ENCODE results near the gene TMEM121. TPM values are rescaled to one million over a fixed set of nuclear protein-coding genes. Genes with fewer than 3 reads are reported as not detected.

The TMEM121 gene
- total RNA-seq, 4 donors from 2014 or later = 0.99 to 5.4 (median 4.0) TPM

DNA sequence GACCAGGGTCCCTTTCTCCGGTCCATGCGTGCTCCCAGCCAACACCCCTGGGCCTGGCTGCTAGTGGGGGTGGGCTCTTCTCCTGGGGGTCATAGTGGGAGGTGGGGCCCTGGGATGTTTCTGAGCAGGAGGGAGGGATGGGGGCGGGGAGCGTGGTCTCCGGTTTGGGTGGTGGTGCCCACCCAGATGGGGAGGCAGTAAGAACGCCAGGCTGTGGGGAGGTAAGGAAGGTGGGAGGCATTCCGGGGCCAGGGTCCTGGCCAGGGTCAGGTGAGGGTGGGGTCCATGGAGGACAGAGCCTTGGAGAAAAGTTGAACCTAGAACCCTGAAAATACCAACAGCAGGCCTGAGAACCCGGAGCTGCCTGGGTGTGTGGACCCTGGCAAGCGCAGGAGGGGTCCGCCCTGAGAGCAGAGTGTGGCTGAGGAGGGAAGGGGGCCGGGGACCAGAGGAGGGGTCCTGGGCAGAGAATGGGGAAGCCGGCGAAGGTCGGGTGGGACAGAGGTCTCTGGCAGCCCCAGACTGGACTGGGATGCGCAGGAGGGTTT is 46.1 kb upstream of the TMEM121 start:
- no peak for DNase-seq (ENCODE audit: low spot score in 2 of 2)
- H3K4me3 ChIP-seq (ENCODE audit: low read depth, poor library complexity, severe bottlenecking) = no peak overlapping the region
- intact Hi-C loops (cut with DNase I; ENCODE audit: low total_unique reads) = no loop called here
- TF ChIP-seq, protein P1, sequence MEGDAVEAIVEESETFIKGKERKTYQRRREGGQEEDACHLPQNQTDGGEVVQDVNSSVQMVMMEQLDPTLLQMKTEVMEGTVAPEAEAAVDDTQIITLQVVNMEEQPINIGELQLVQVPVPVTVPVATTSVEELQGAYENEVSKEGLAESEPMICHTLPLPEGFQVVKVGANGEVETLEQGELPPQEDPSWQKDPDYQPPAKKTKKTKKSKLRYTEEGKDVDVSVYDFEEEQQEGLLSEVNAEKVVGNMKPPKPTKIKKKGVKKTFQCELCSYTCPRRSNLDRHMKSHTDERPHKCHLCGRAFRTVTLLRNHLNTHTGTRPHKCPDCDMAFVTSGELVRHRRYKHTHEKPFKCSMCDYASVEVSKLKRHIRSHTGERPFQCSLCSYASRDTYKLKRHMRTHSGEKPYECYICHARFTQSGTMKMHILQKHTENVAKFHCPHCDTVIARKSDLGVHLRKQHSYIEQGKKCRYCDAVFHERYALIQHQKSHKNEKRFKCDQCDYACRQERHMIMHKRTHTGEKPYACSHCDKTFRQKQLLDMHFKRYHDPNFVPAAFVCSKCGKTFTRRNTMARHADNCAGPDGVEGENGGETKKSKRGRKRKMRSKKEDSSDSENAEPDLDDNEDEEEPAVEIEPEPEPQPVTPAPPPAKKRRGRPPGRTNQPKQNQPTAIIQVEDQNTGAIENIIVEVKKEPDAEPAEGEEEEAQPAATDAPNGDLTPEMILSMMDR (IDR thresholded peaks at IDR 0.05) = no peak
- no peak for TF ChIP-seq POLR2A (IDR thresholded peaks at IDR 0.05)
- WGBS, 2 donors = 62 to 66% methylated on average over 15 of the region's 15 CpGs

DNA sequence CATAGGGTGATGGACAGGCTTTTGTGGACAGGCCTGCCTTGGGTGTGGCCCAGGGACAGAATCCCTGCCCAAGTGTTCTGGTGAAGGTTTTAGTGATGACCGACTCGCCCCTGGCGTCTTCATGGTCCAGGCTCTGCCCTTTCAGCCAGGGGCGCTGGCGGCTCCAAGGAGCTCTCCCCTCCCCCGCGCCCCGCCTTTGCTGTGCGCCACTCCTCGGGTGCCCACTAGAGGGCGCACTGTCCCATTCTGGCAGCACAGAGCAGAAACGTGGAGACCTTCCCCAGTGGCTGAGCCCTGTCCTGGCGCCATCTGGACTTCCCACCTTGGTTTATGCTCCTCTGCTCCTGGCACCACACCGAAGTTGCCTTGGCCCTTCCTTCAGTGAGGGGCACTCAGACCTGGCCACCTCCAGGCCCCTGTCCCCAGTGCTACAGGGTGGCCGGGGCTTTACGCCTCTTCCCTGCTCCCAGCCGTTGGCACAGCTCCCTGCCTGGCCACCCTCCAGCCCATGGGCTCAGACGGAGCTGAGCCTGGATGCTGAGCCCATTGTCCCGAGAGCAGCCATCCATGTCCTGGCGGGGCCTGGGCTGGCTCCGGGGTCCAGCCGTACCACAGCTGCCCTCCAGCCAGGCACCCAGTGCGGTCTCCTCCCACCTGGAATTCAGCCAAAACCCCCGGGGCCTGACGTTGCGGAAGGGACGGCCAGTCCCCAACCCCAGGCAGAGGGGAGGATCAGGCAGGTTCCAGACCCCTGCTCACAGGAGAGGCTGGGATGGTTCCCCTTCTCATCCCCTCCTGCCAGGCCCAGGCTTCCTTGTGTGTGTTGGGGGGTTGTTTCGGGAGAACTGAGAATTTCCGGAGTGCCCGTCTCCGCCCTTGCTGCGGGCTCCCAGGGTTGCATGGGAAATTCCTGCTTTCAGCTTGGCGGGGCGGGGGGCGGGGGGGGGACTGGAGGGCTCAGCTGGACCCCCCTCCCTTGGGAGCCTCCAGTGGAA is 45.3 kb upstream of the TMEM121 start:
- DNase-seq (ENCODE audit: low spot score in 2 of 2) = peak; percentile 86 to 98
- intact Hi-C loops (cut with DNase I; ENCODE audit: low total_unique reads) = no loop called here
- 0 to 1% methylated on average over 17 to 21 of the region's 35 CpGs for WGBS, 2 donors
- TF ChIP-seq, protein P1 (IDR thresholded peaks at IDR 0.05) = peak in 1 of 3 donors; percentile 96
- TF ChIP-seq POLR2A (IDR thresholded peaks at IDR 0.05) = no peak
- H3K4me3 ChIP-seq (ENCODE audit: low read depth, poor library complexity, severe bottlenecking) = peak overlapping the region; percentile 3

DNA sequence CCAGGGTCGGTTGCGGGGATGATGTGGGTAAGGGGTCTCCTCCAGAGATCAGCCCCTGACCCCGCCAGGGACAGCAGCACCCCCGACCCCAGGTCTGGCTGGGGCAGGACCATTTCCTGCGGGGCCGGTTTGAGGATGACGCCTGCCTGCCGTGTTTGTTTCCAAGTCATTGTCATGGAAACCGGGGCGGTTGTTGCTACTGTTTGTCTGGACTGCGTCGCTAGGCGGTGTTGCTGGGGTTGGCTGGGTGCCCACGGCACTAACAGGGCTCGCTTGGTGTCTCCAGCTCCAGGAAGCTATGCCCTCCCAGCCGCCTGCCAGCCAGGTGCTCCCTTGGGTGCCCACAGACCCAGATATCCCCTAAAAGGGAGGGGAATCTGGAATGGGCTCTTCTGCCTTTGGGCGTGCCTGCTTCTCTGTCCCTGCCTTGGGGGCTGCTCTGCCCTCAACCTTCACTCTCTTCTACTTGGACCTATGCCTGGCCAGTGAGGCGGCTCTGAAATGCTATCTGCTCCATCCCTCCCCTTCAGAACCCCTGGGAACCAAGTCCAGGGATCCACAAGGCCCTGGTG is 44.4 kb upstream of the TMEM121 start:
- TF ChIP-seq POLR2A (IDR thresholded peaks at IDR 0.05) = no peak
- TF ChIP-seq, protein P1 (IDR thresholded peaks at IDR 0.05) = no peak
- peak; percentile 96 to 99 for DNase-seq (ENCODE audit: low spot score in 2 of 2)
- intact Hi-C loops (cut with DNase I; ENCODE audit: low total_unique reads) = no loop called here
- 2% methylated on average over 10 to 15 of the region's 18 CpGs for WGBS, 2 donors
- no peak overlapping the region for H3K4me3 ChIP-seq (ENCODE audit: low read depth, poor library complexity, severe bottlenecking)

DNA sequence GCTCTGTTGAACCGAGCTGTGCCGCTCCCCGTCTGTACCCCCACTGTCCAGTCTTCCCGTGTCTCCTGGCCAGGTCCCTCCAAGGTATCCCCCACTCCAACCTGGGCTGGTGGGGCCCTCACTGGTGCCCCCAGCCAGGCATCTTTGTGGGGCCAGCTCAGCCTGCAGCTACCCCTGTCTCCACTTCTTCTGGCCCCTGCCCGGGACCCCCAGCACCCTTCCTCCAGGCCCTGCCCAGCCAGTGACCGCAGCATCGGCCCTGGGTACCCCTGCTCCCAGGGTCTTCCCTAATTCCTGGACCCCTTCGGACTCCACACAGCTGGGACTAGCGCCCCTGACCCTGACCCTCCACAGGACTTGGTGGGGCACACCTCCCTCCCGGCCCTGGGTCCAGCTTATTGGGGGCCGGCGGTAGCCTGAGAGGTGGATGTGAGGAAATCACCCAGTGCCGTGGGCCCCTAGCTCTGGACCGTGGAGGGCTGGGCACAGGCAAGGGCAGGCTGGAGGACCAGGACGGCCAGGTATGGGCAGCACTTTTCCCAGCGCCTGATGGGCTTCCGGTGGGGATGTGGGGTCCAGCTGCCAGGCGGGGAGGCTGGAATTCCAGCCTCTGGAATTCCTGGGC is 43.8 kb upstream of the TMEM121 start:
- no peak overlapping the region for H3K4me3 ChIP-seq (ENCODE audit: low read depth, poor library complexity, severe bottlenecking)
- 54% methylated on average over 14 to 16 of the region's 18 CpGs for WGBS, 2 donors
- no peak for TF ChIP-seq POLR2A (IDR thresholded peaks at IDR 0.05)
- TF ChIP-seq, protein P1 (IDR thresholded peaks at IDR 0.05) = no peak
- DNase-seq (ENCODE audit: low spot score in 2 of 2) = no peak
- intact Hi-C loops (cut with DNase I; ENCODE audit: low total_unique reads) = no loop called here

DNA sequence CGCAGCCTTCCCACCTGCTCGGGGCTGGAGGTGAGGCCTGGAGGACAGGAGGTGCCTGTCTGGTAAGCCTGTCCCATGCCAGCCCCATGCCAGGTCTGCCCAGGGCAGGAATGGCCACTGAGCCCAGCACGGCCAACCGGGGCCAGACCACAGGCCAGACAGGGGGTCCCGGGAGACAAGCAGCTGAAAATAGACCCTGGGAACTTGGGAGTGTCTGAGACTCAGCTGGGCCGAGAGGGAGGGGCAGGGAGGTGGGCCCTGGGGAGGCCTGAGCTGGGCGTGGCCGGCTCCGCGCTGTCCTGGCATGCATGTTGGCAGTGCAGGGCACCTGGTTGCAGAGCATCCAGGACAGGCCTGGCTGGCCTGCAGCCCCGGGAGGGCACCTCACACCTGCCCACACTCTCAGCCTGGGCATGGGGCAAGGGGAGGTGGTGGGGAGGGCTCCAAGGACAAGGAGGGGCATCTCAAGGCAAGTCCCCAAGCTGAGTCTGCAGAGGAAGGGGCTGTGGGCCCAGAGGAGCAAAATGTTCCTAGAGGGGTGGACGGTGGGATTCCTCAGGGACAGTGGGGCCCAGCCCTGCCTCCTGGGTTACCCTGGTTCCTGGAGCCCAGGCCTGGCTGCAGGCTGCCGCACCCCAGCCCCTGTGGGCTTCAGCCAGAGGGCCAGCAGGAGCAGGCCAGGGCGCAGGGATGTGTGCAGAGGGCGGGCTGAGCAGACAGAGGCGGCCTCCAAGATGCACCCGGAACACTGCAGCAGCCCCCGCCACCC is 42.9 kb upstream of the TMEM121 start:
- intact Hi-C loops (cut with DNase I; ENCODE audit: low total_unique reads) = no loop called here
- H3K4me3 ChIP-seq (ENCODE audit: low read depth, poor library complexity, severe bottlenecking) = no peak overlapping the region
- 10 to 19% methylated on average over 15 to 17 of the region's 18 CpGs for WGBS, 2 donors
- no peak for TF ChIP-seq POLR2A (IDR thresholded peaks at IDR 0.05)
- TF ChIP-seq, protein P1 (IDR thresholded peaks at IDR 0.05) = no peak
- peak; percentile 18 to 93 for DNase-seq (ENCODE audit: low spot score in 2 of 2)
